Right cardiac atrium (tissue), 5 donors: ENCODE results near the gene ADGRG6. TPM values are rescaled to one million over a fixed set of nuclear protein-coding genes. Genes with fewer than 3 reads are reported as not detected.

Source experiments
- ATAC-seq, 2 donors: fragments of 200-7000 bp; cut with Tn5 transposase; one replicate each; pipeline versions ENCODE4 v1.8.0 to v1.9.1; 2020; ENCODE audit warnings: moderate library complexity in 2 of 2, mild to moderate bottlenecking in 1 of 2
- DNase-seq, 3 donors: peaks; one replicate each; pipeline ENCODE4 v3.0.0-alpha.2; 2020
- H3K27ac ChIP-seq: one replicate; pipeline ENCODE4 v1.5.1; 2013; ENCODE audit warnings: mild to moderate bottlenecking, low read length, control low read depth, moderate library complexity
- H3K27me3 ChIP-seq: one replicate; pipeline ENCODE4 v1.6.1; 2013; ENCODE audit not compliant: control insufficient read depth, insufficient read depth
- H3K4me1 ChIP-seq: one replicate; pipeline ENCODE4 v1.6.1; 2013; ENCODE audit warnings: low read length; ENCODE audit not compliant: control insufficient read depth, insufficient read depth
- H3K4me3 ChIP-seq: one replicate; pipeline ENCODE4 v1.5.1; 2013; ENCODE audit warnings: low read length, control low read depth
- H3K9me3 ChIP-seq: one replicate; pipeline ENCODE4 v1.6.1; 2013; ENCODE audit warnings: low read length; ENCODE audit not compliant: control insufficient read depth
- WGBS: extraction: QIAGEN DNeasy Blood & Tissue Kit; methylation state at CpG from one replicate; pipeline ENCODE4 v1.1.7; 2013; 5-methylcytosine and 5-hydroxymethylcytosine counted together
- intact Hi-C, 4 donors: fragments of 100-400 bp; cut with DNase I; formaldehyde crosslinking; loops; one replicate each; pipeline versions ENCODE4 v1.11.0 to v1.14.0; 2022 to 2023
- polyA plus RNA-seq: library from polyadenylated mRNA; stranded (reverse); fragments of 200-250 nt; gene quantifications from one replicate; pipeline ENCODE4 v1.2.3, GENCODE V29; 2013
- total RNA-seq, 4 donors: library from RNA; stranded (reverse); fragmentation: NEBNext Ultra II Directional; extraction: Animal tissue kit (Norgen Biotek cat#: 25700); gene quantifications; one replicate each; pipeline ENCODE4 v1.2.1, GENCODE V29; 2021
- donor health status: healthy with polysubstance abuse.
- donor health status: DM: no; HTN: yes; CAD: no.
- donor health status: DM: no; HTN: no; CAD: no.
- donor health status: DM: no; HTN: yes; CAD: no; lungs with severe emphysema.
- donor health status: DM: yes; HTN: yes; CAD: no.

Gene ADGRG6
- total and polyA plus RNA-seq, 5 donors: 4.1 to 23.9 (median 15.6) TPM

- intact Hi-C loops: no loop called here
- no peaks in the 10 kb centered on the region for H3K27me3 ChIP-seq
- DNase-seq: no peak
- no peaks in the 10 kb centered on the region for H3K4me1 ChIP-seq
- no peaks in the 10 kb centered on the region for H3K9me3 ChIP-seq
- no peak overlapping the region for H3K27ac ChIP-seq
- ATAC-seq: no peak
- no peak overlapping the region for H3K4me3 ChIP-seq
- 88% methylated on average over 1 of the region's 1 CpG for WGBS
These were observed 167.4 kb downstream of the ADGRG6 start for GRCh38 chr6:142469220-142469619.

- ATAC-seq (no peak), DNase-seq (no peak)
- H3K4me3 ChIP-seq: no peak overlapping the region
- intact Hi-C loops: loop anchor here in 3 of 4 donors (10.0 kb wide), 2 partner anchors 554 to 954 kb away; no protein-coding TSS in a partner anchor
- H3K4me1 ChIP-seq: no peaks in the 10 kb centered on the region
- no peak overlapping the region for H3K27ac ChIP-seq
- H3K27me3 ChIP-seq: no peaks in the 10 kb centered on the region
- 59% methylated on average over 1 of the region's 1 CpG for WGBS
- H3K9me3 ChIP-seq: no peaks in the 10 kb centered on the region
These were observed 168.6 kb downstream of the ADGRG6 start for GRCh38 chr6:142470421-142470820.

- Histone ChIP-seq H3K4me3 (no peak overlapping the region), H3K27ac (no peak overlapping the region), H3K9me3 (no peaks in the 10 kb centered on the region), H3K27me3 (no peaks in the 10 kb centered on the region), H3K4me1 (no peaks in the 10 kb centered on the region)
- peak in 1 of 3 donors; percentile 36 for DNase-seq
- intact Hi-C loops: loop anchor here in 3 of 4 donors (10.0 kb wide), 2 partner anchors 550 to 950 kb away; no protein-coding TSS in a partner anchor
- ATAC-seq: peak in 1 of 2 donors; percentile 37
- WGBS: 4% methylated on average over 13 of the region's 13 CpGs
These were observed 172.9 kb downstream of the ADGRG6 start for GRCh38 chr6:142474531-142475289.

- Histone ChIP-seq H3K27me3 (no peaks in the 10 kb centered on the region), H3K4me3 (no peak overlapping the region), H3K9me3 (no peaks in the 10 kb centered on the region), H3K4me1 (no peaks in the 10 kb centered on the region), H3K27ac (no peak overlapping the region)
- ATAC-seq (no peak), DNase-seq (no peak)
- WGBS: 79% methylated on average over 2 of the region's 2 CpGs
- intact Hi-C loops: loop anchor here in 3 of 4 donors (10.0 kb wide), 2 partner anchors 548 to 948 kb away; no protein-coding TSS in a partner anchor
These were observed 174.6 kb downstream of the ADGRG6 start for GRCh38 chr6:142476452-142476851.

- intact Hi-C loops: loop anchor here in 3 of 4 donors (10.0 kb wide), 2 partner anchors 547 to 947 kb away; no protein-coding TSS in a partner anchor
- Histone ChIP-seq H3K4me1 (no peaks in the 10 kb centered on the region), H3K27ac (no peak overlapping the region), H3K9me3 (no peaks in the 10 kb centered on the region), H3K4me3 (no peak overlapping the region), H3K27me3 (no peaks in the 10 kb centered on the region)
- DNase-seq (no peak), ATAC-seq (no peak)
- 91% methylated on average over 2 of the region's 2 CpGs for WGBS
These were observed 176.3 kb downstream of the ADGRG6 start for GRCh38 chr6:142478117-142478516.

GRCh38 chr6:142481466-142481865 is 179.7 kb downstream of the ADGRG6 start:
- Histone ChIP-seq H3K27me3 (no peaks in the 10 kb centered on the region), H3K4me3 (no peak overlapping the region), H3K9me3 (no peaks in the 10 kb centered on the region), H3K27ac (no peak overlapping the region), H3K4me1 (no peaks in the 10 kb centered on the region)
- no peak for ATAC-seq
- 60% methylated on average over 4 of the region's 4 CpGs for WGBS
- intact Hi-C loops: no loop called here
- DNase-seq: no peak

GRCh38 chr6:142482249-142482648 is 180.4 kb downstream of the ADGRG6 start:
- H3K27me3 ChIP-seq: no peaks in the 10 kb centered on the region
- DNase-seq: no peak
- ATAC-seq: no peak
- H3K9me3 ChIP-seq: no peaks in the 10 kb centered on the region
- no peak overlapping the region for H3K27ac ChIP-seq
- H3K4me3 ChIP-seq: no peak overlapping the region
- H3K4me1 ChIP-seq: no peaks in the 10 kb centered on the region
- intact Hi-C loops: no loop called here
- WGBS: 38% methylated on average over 1 of the region's 1 CpG

GRCh38 chr6:142482974-142483373 is 181.2 kb downstream of the ADGRG6 start:
- H3K27me3 ChIP-seq: no peaks in the 10 kb centered on the region
- WGBS: 75% methylated on average over 5 of the region's 5 CpGs
- H3K4me1 ChIP-seq: no peaks in the 10 kb centered on the region
- no peak overlapping the region for H3K4me3 ChIP-seq
- H3K27ac ChIP-seq: no peak overlapping the region
- no peak for DNase-seq
- ATAC-seq: no peak
- no peaks in the 10 kb centered on the region for H3K9me3 ChIP-seq
- intact Hi-C loops: no loop called here

GRCh38 chr6:142485256-142485655 is 183.4 kb downstream of the ADGRG6 start:
- H3K27ac ChIP-seq: no peak overlapping the region
- no peak for DNase-seq
- intact Hi-C loops: no loop called here
- no peaks in the 10 kb centered on the region for H3K27me3 ChIP-seq
- H3K9me3 ChIP-seq: no peaks in the 10 kb centered on the region
- no peaks in the 10 kb centered on the region for H3K4me1 ChIP-seq
- ATAC-seq: no peak
- WGBS: 84% methylated on average over 2 of the region's 2 CpGs
- H3K4me3 ChIP-seq: no peak overlapping the region

- ATAC-seq (no peak), DNase-seq (no peak)
- 93% methylated on average over 1 of the region's 1 CpG for WGBS
- H3K27me3 ChIP-seq: no peaks in the 10 kb centered on the region
- no peak overlapping the region for H3K27ac ChIP-seq
- intact Hi-C loops: no loop called here
- H3K4me3 ChIP-seq: no peak overlapping the region
- H3K9me3 ChIP-seq: no peaks in the 10 kb centered on the region
- H3K4me1 ChIP-seq: no peaks in the 10 kb centered on the region
These were observed 188.2 kb downstream of the ADGRG6 start for GRCh38 chr6:142489722-142490610.
